Glutamatergic neuron (in vitro differentiated cells): ENCODE measurements around the gene OSBPL8. TPM values are rescaled to one million over a fixed set of nuclear protein-coding genes. Genes with fewer than 3 reads are reported as not detected.
"Not testable (repeated sequence)": the region's sequence is repeated elsewhere in the genome, so short reads cannot be mapped to it uniquely, and the experiment has no call there.

Experiments used
- DNase-seq: peaks from one replicate; pipeline ENCODE4 v3.0.0; 2022
- H3K27ac Mint-ChIP-seq: one replicate; pipeline ENCODE4 v1.8.0; 2020; ENCODE audit warnings: mild to moderate bottlenecking, mixed read lengths, inconsistent platforms; ENCODE audit not compliant: unreplicated experiment
- H3K27me3 Mint-ChIP-seq: one replicate; pipeline ENCODE4 v1.8.0; 2020; ENCODE audit warnings: mild to moderate bottlenecking, moderate library complexity, mixed read lengths, inconsistent platforms; ENCODE audit not compliant: unreplicated experiment
- H3K36me3 Mint-ChIP-seq: one replicate; pipeline ENCODE4 v1.8.0; 2020; ENCODE audit warnings: mild to moderate bottlenecking, mixed read lengths, inconsistent platforms; ENCODE audit not compliant: unreplicated experiment
- H3K4me1 Mint-ChIP-seq: one replicate; pipeline ENCODE4 v1.8.0; 2020; ENCODE audit warnings: mild to moderate bottlenecking, low read depth, mixed read lengths, inconsistent platforms; ENCODE audit not compliant: unreplicated experiment
- H3K4me3 Mint-ChIP-seq: one replicate; pipeline ENCODE4 v1.8.0; 2020; ENCODE audit warnings: mild to moderate bottlenecking, mixed read lengths, inconsistent platforms; ENCODE audit not compliant: unreplicated experiment
- H3K9me3 Mint-ChIP-seq: one replicate; pipeline ENCODE4 v1.8.0; 2020; ENCODE audit warnings: mild to moderate bottlenecking, moderate library complexity, mixed read lengths, inconsistent platforms; ENCODE audit not compliant: unreplicated experiment
- CTCF ChIP-seq: fragments of 200-600 bp; sonication (generic); IDR thresholded peaks from one replicate; pipeline ENCODE4 v1.5.0; 2021; ENCODE audit not compliant: partially characterized antibody, unreplicated experiment
- total RNA-seq: library from RNA; stranded (reverse); fragmentation: NEBNext Ultra II Directional; extraction: Animal tissue kit (Norgen Biotek cat#: 25700); gene quantifications from one replicate; pipeline ENCODE4 v1.2.1, GENCODE V29; 2021; ENCODE audit not compliant: unreplicated experiment

Gene OSBPL8
- total RNA-seq, 1 donor from 2014 or later: 162 TPM

- TF ChIP-seq CTCF: no peak
- Mint-ChIP-seq H3K36me3 (peaks cover 6% of the 10 kb centered on the region), H3K27me3 (no peaks in the 10 kb centered on the region), H3K4me1 (peaks cover 8% of the 10 kb centered on the region), H3K27ac (no peak overlapping the region), H3K9me3 (peaks cover 6% of the 10 kb centered on the region), H3K4me3 (no peak overlapping the region)
- no peak for DNase-seq
Observed at GRCh38 chr12:76519538-76519937, 40.0 kb downstream of the OSBPL8 start.

- H3K4me3 Mint-ChIP-seq: no peak overlapping the region
- no peak overlapping the region for H3K27ac Mint-ChIP-seq
- TF ChIP-seq CTCF: no peak
- peaks cover 9% of the 10 kb centered on the region for H3K9me3 Mint-ChIP-seq
- peaks cover 10% of the 10 kb centered on the region for H3K36me3 Mint-ChIP-seq
- DNase-seq: no peak
- H3K27me3 Mint-ChIP-seq: no peaks in the 10 kb centered on the region
- peaks cover 8% of the 10 kb centered on the region for H3K4me1 Mint-ChIP-seq
Observed at GRCh38 chr12:76518699-76519098, 40.9 kb downstream of the OSBPL8 start.

- peaks cover 16% of the 10 kb centered on the region for H3K36me3 Mint-ChIP-seq
- H3K27me3 Mint-ChIP-seq: no peaks in the 10 kb centered on the region
- H3K9me3 Mint-ChIP-seq: peaks cover 18% of the 10 kb centered on the region
- no peak for TF ChIP-seq CTCF
- peaks cover 12% of the 10 kb centered on the region for H3K4me1 Mint-ChIP-seq
- H3K4me3 Mint-ChIP-seq: no peak overlapping the region
- no peak for DNase-seq
- H3K27ac Mint-ChIP-seq: no peak overlapping the region
Observed at GRCh38 chr12:76515271-76515670, 44.3 kb downstream of the OSBPL8 start.

GRCh38 chr12:76511116-76511716, 48.4 kb downstream of the OSBPL8 start:
- not testable (repeated sequence) for H3K27ac Mint-ChIP-seq, H3K27me3 Mint-ChIP-seq, DNase-seq, H3K4me3 Mint-ChIP-seq
- peaks cover 16% of the 10 kb centered on the region for H3K36me3 Mint-ChIP-seq
- peaks cover 11% of the 10 kb centered on the region for H3K4me1 Mint-ChIP-seq
- H3K9me3 Mint-ChIP-seq: peaks cover 13% of the 10 kb centered on the region

- Mint-ChIP-seq H3K27me3 (peaks cover 2% of the 10 kb centered on the region), H3K9me3 (peaks cover 7% of the 10 kb centered on the region), H3K4me3 (no peak overlapping the region), H3K27ac (no peak overlapping the region), H3K36me3 (peaks cover 6% of the 10 kb centered on the region), H3K4me1 (peaks cover 12% of the 10 kb centered on the region)
- DNase-seq: no peak
- no peak for TF ChIP-seq CTCF
Observed at GRCh38 chr12:76508128-76508980, 51.2 kb downstream of the OSBPL8 start.
